Tibial nerve (tissue), 4 donors: Measurements from ENCODE around the gene TET2.
A peak's percentile ranks its signal among the peaks of the same experiment; 100 is the strongest.

ENCODE experiments used
- EP300 ChIP-seq, 2 donors: sonication (generic); formaldehyde crosslinking; IDR thresholded peaks; one replicate each; pipeline ENCODE4 v1.6.1; 2017; ENCODE audit warnings: antibody characterized with exemption in 2 of 2, mild to moderate bottlenecking in 1 of 2
- POLR2A ChIP-seq, 2 donors: fragments of 450-650 bp; IDR thresholded peaks; one replicate each; pipeline ENCODE4 v1.6.1; 2017; ENCODE audit warnings: antibody characterized with exemption in 2 of 2, mild to moderate bottlenecking in 2 of 2, moderate library complexity in 2 of 2
- TF ChIP-seq, protein P1 (sequence below), 5 experiments: fragments of 200-600 bp in 3 of 5; fragments of 450-650 bp in 2 of 5; sonication (generic) in 3 of 5; IDR thresholded peaks; one replicate each; pipeline ENCODE4 v1.5.1; 2016 to 2019; ENCODE audit warnings: antibody characterized with exemption in 5 of 5, mild to moderate bottlenecking in 3 of 5, moderate library complexity in 2 of 5

DNA sequence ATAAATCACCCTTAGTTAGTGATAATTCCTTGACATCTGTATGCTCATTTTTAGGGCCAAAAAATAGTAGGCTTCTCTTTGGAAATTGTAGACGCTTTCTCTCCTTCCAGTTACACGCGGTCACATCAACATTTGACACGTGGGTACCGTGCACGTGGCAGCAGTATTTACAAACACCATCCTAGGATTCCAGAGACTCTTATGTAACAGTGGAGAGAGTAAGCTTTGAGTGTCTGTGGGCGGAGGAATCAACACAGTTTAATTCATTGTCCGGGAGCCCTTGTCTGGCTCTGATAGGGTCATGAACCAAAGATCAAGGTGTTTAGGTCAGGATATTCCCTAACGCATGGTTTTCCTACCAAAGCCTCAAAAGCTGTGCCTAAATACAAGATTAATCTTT lies 12.2 kb downstream of the TET2 start:
- TF ChIP-seq, protein P1, sequence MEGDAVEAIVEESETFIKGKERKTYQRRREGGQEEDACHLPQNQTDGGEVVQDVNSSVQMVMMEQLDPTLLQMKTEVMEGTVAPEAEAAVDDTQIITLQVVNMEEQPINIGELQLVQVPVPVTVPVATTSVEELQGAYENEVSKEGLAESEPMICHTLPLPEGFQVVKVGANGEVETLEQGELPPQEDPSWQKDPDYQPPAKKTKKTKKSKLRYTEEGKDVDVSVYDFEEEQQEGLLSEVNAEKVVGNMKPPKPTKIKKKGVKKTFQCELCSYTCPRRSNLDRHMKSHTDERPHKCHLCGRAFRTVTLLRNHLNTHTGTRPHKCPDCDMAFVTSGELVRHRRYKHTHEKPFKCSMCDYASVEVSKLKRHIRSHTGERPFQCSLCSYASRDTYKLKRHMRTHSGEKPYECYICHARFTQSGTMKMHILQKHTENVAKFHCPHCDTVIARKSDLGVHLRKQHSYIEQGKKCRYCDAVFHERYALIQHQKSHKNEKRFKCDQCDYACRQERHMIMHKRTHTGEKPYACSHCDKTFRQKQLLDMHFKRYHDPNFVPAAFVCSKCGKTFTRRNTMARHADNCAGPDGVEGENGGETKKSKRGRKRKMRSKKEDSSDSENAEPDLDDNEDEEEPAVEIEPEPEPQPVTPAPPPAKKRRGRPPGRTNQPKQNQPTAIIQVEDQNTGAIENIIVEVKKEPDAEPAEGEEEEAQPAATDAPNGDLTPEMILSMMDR (IDR thresholded peaks at IDR 0.05): no peak
- TF ChIP-seq EP300 (IDR thresholded peaks at IDR 0.05) (peak in 1 of 2 donors; percentile 18), POLR2A (IDR thresholded peaks at IDR 0.05) (no peak)
